Liver (tissue), 9 donors: ENCODE measurements around the gene COQ8A. TPM values are rescaled to one million over a fixed set of nuclear protein-coding genes. Genes with fewer than 3 reads are reported as not detected.
"Not testable (repeated sequence)": the region's sequence is repeated elsewhere in the genome, so short reads cannot be mapped to it uniquely, and the experiment has no call there.

Experiments used
- DNase-seq: peaks from one replicate; pipeline ENCODE4 v3.0.0-alpha.2; 2017; ENCODE audit warnings: low spot score
- H3K27ac ChIP-seq, 2 donors: one replicate each; pipeline ENCODE4 v1.7.0; 2013; ENCODE audit warnings: inconsistent platforms in 2 of 2, low read length in 2 of 2, control low read depth in 1 of 2, low read depth in 1 of 2, mild to moderate bottlenecking in 1 of 2
- H3K27me3 ChIP-seq, 4 donors: one replicate each; pipeline versions ENCODE4 v1.6.1 to v1.7.0; 2013; ENCODE audit warnings: low read length in 3 of 4, inconsistent platforms in 1 of 4, mild to moderate bottlenecking in 1 of 4, moderate library complexity in 1 of 4; ENCODE audit not compliant: control insufficient read depth in 4 of 4, insufficient read depth in 4 of 4
- H3K36me3 ChIP-seq, 4 donors: one replicate each; pipeline versions ENCODE4 v1.6.1 to v1.7.0; 2013; ENCODE audit warnings: low read length in 3 of 4, mild to moderate bottlenecking in 3 of 4, low read depth in 1 of 4, moderate library complexity in 1 of 4; ENCODE audit not compliant: control insufficient read depth in 4 of 4, insufficient read depth in 3 of 4
- H3K4me1 ChIP-seq, 4 donors: one replicate each; pipeline versions ENCODE4 v1.6.1 to v1.7.0; 2013; ENCODE audit warnings: low read length in 3 of 4, mild to moderate bottlenecking in 3 of 4, moderate library complexity in 1 of 4; ENCODE audit not compliant: control insufficient read depth in 4 of 4, insufficient read depth in 4 of 4
- H3K4me3 ChIP-seq, 3 donors: one replicate each; pipeline versions ENCODE4 v1.6.1 to v1.7.0; 2013; ENCODE audit warnings: low read length in 3 of 3, control low read depth in 1 of 3, low read depth in 1 of 3, mild to moderate bottlenecking in 1 of 3
- H3K9ac ChIP-seq, 2 donors: one replicate each; pipeline ENCODE4 v1.7.0; 2013; ENCODE audit warnings: low read length in 2 of 2, mild to moderate bottlenecking in 2 of 2, moderate library complexity in 2 of 2, control low read depth in 1 of 2, low read depth in 1 of 2
- H3K9me3 ChIP-seq, 4 donors: one replicate each; pipeline versions ENCODE4 v1.6.1 to v1.7.0; 2013; ENCODE audit warnings: low read length in 3 of 4; ENCODE audit not compliant: control insufficient read depth in 4 of 4
- ATF3 ChIP-seq: IDR thresholded peaks from 2 replicates; pipeline ENCODE4 v1.6.1; 2016; ENCODE audit warnings: antibody characterized with exemption
- GABPA ChIP-seq, 2 donors: IDR thresholded peaks in 1 of 2; conservative IDR thresholded peaks in 1 of 2; 2 replicates each; pipeline ENCODE4 v1.6.1; 2016; ENCODE audit warnings: antibody characterized with exemption in 2 of 2, mild to moderate bottlenecking in 1 of 2, moderate library complexity in 1 of 2
- HNF4G ChIP-seq: IDR thresholded peaks from 2 replicates; pipeline ENCODE4 v1.6.1; 2016; ENCODE audit warnings: antibody characterized with exemption
- JUND ChIP-seq, 2 donors: IDR thresholded peaks; 2 replicates each; pipeline ENCODE4 v1.6.1; 2016; ENCODE audit warnings: antibody characterized with exemption in 2 of 2
- NR2F2 ChIP-seq: IDR thresholded peaks from 2 replicates; pipeline ENCODE4 v1.6.1; 2016; ENCODE audit warnings: antibody characterized with exemption
- RAD21 ChIP-seq, 2 donors: IDR thresholded peaks; 2 replicates each; pipeline ENCODE4 v1.6.1; 2016; ENCODE audit warnings: antibody characterized with exemption in 2 of 2, mild to moderate bottlenecking in 2 of 2
- RXRA ChIP-seq, 2 donors: IDR thresholded peaks; 2 replicates each; pipeline ENCODE4 v1.6.1; 2017 to 2018; ENCODE audit warnings: antibody characterized with exemption in 2 of 2, mild to moderate bottlenecking in 1 of 2
- SP1 ChIP-seq: IDR thresholded peaks from 2 replicates; pipeline ENCODE4 v1.6.1; 2018; ENCODE audit warnings: antibody characterized with exemption, mild to moderate bottlenecking
- TAF1 ChIP-seq: conservative IDR thresholded peaks from 2 replicates; pipeline ENCODE4 v1.6.1; 2016; ENCODE audit warnings: antibody characterized with exemption, mild to moderate bottlenecking
- WGBS: extraction: QIAGEN DNeasy Blood & Tissue Kit; methylation state at CpG from one replicate; pipeline ENCODE4 v1.1.7; 2013; 5-methylcytosine and 5-hydroxymethylcytosine counted together
- polyA plus RNA-seq, 2 donors: library from polyadenylated mRNA; stranded (reverse) in 1 of 2; unstranded in 1 of 2; fragments of 200-250 nt in 1 of 2; fragments of >200 nt in 1 of 2; fragmentation: Nextera tagmentation in 1 of 2; extraction: Ambion mirVana in 1 of 2; gene quantifications; one replicate each; pipeline versions ENCODE4 v1.2.1 to v1.2.3, GENCODE V29; 2013 to 2015
- total RNA-seq, 2 donors: library from RNA; depleted of rRNA; stranded (reverse); fragments of >200 nt; gene quantifications; one replicate each; pipeline ENCODE4 v1.2.3, GENCODE V29; 2014
- TF ChIP-seq, protein P1 (sequence below): IDR thresholded peaks from 2 replicates; pipeline ENCODE4 v1.6.1; 2016; ENCODE audit warnings: antibody characterized with exemption, mild to moderate bottlenecking
- donor health status: healthy.
- donor health status: healthy.
- donor health status: healthy.
- donor health status: healthy.
- donor health status: healthy.

Gene COQ8A
- total and polyA plus RNA-seq, 4 donors, result 24.4 to 60.0 (median 54.9) TPM

GRCh38 chr1:226953175-226953800 lies 13.2 kb downstream of the COQ8A start:
- TF ChIP-seq NR2F2 (no peak), SP1 (no peak), RXRA (IDR thresholded peaks at IDR 0.05) (no peak)
- TF ChIP-seq, protein P1, sequence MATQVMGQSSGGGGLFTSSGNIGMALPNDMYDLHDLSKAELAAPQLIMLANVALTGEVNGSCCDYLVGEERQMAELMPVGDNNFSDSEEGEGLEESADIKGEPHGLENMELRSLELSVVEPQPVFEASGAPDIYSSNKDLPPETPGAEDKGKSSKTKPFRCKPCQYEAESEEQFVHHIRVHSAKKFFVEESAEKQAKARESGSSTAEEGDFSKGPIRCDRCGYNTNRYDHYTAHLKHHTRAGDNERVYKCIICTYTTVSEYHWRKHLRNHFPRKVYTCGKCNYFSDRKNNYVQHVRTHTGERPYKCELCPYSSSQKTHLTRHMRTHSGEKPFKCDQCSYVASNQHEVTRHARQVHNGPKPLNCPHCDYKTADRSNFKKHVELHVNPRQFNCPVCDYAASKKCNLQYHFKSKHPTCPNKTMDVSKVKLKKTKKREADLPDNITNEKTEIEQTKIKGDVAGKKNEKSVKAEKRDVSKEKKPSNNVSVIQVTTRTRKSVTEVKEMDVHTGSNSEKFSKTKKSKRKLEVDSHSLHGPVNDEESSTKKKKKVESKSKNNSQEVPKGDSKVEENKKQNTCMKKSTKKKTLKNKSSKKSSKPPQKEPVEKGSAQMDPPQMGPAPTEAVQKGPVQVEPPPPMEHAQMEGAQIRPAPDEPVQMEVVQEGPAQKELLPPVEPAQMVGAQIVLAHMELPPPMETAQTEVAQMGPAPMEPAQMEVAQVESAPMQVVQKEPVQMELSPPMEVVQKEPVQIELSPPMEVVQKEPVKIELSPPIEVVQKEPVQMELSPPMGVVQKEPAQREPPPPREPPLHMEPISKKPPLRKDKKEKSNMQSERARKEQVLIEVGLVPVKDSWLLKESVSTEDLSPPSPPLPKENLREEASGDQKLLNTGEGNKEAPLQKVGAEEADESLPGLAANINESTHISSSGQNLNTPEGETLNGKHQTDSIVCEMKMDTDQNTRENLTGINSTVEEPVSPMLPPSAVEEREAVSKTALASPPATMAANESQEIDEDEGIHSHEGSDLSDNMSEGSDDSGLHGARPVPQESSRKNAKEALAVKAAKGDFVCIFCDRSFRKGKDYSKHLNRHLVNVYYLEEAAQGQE, result no peak
- 91% methylated on average over 11 of the region's 11 CpGs for WGBS
- H3K4me1 ChIP-seq, result peaks cover 4 to 22% (median 10%) of the 10 kb centered on the region in 4 donors
- no peak overlapping the region for H3K4me3 ChIP-seq
- no peak overlapping the region for H3K9ac ChIP-seq
- H3K9me3 ChIP-seq, result no peaks in the 10 kb centered on the region
- no peak overlapping the region for H3K27ac ChIP-seq
- peaks cover 0 to 4% (median under 1%) of the 10 kb centered on the region in 4 donors for H3K36me3 ChIP-seq
- H3K27me3 ChIP-seq, result no peaks in the 10 kb centered on the region
- no peak for DNase-seq

- peaks cover 4 to 22% (median 14%) of the 10 kb centered on the region in 4 donors for H3K4me1 ChIP-seq
- H3K36me3 ChIP-seq, result peaks cover 0 to 4% (median under 1%) of the 10 kb centered on the region in 4 donors
- no peak overlapping the region for H3K27ac ChIP-seq
- 94% methylated on average over 6 of the region's 6 CpGs for WGBS
- H3K4me3 ChIP-seq, result no peak overlapping the region
- H3K9me3 ChIP-seq, result no peaks in the 10 kb centered on the region
- H3K9ac ChIP-seq, result no peak overlapping the region
- DNase-seq, result no peak
- no peaks in the 10 kb centered on the region for H3K27me3 ChIP-seq
- TF ChIP-seq SP1 (no peak), GABPA (IDR thresholded peaks at IDR 0.05 in 1 of 2, conservative IDR thresholded peaks at IDR 0.05 in 1 of 2) (no peak), HNF4G (no peak), JUND (IDR thresholded peaks at IDR 0.05) (no peak)
Measured at GRCh38 chr1:226954337-226954736, 14.2 kb downstream of the COQ8A start.

GRCh38 chr1:226954777-226955176 lies 14.7 kb downstream of the COQ8A start:
- Histone ChIP-seq H3K9me3 (no peaks in the 10 kb centered on the region), H3K27ac (no peak overlapping the region), H3K4me1 (peaks cover 4 to 22% (median 14%) of the 10 kb centered on the region in 4 donors), H3K4me3 (no peak overlapping the region), H3K9ac (no peak overlapping the region), H3K36me3 (peaks cover 0 to 3% (median under 1%) of the 10 kb centered on the region in 4 donors), H3K27me3 (no peaks in the 10 kb centered on the region)
- TF ChIP-seq TAF1 (no peak), RAD21 (IDR thresholded peaks at IDR 0.05) (no peak), SP1 (no peak), NR2F2 (no peak), JUND (IDR thresholded peaks at IDR 0.05) (no peak), ATF3 (no peak)
- TF ChIP-seq, protein P1, result no peak
- WGBS, result 95% methylated on average over 4 of the region's 4 CpGs
- no peak for DNase-seq

DNA sequence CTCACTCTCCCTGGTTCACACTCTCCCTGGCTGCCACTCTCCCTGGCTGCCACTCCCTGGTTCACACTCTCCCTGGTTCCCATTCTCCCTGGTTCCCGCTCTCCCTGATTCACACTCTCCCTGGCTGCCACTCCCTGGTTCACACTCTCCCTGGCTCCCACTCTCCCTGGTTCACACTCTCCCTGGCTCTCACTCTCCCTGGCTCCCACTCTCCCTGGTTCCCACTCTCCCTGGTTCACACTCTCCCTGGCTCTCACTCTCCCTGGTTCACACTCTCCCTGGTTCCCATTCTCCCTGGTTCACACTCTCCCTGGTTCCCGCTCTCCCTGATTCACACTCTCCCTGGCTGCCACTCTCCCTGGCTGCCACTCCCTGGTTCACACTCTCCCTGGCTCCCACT lies 15.8 kb downstream of the COQ8A start:
- H3K4me3 ChIP-seq, DNase-seq, H3K9me3 ChIP-seq, H3K36me3 ChIP-seq, H3K9ac ChIP-seq, H3K27me3 ChIP-seq, H3K27ac ChIP-seq: not testable (repeated sequence)
- 98% methylated on average over 2 of the region's 2 CpGs for WGBS
- H3K4me1 ChIP-seq, result peaks cover 4 to 18% (median 13%) of the 10 kb centered on the region in 4 donors
